ENCODE data around the gene PTPRN2. TPM values are rescaled to one million over a fixed set of nuclear protein-coding genes. Genes with fewer than 3 reads are reported as not detected.

PTPRN2 gene
- total and polyA plus RNA-seq, 2 donors (not counting 1 experiment from before 2014, with no cell fraction given), result 0.54 to 1.2 TPM

DNA sequence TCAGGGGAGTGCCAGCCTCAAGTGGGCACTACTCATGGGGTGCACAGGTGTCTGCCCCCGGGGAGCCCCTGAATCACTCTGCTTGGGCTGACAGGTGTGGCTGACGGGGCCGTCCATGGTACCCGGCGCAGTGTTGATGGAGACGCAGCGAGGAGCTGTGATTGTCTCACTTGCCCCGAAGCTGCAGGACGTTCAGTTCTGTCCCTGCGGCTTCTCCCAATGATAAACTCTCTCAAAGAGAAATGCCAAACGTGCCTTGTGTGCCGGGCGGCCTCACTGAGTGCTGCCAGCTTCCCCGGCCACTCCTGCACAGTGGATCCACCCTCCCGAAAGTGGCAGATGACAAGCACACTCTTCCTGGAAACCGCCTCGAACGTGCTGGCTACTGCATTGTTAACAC lies 1047.6 kb downstream of the PTPRN2 start:
- Histone ChIP-seq H3K4me1 (ENCODE audit: control insufficient read depth, extremely low read depth, insufficient read depth, low read length) (no peaks in the 10 kb centered on the region), H3K36me3 (ENCODE audit: control insufficient read depth, insufficient read depth, low read length) (no peaks in the 10 kb centered on the region), H3K9ac (ENCODE audit: insufficient read depth, low read length) (no peak overlapping the region), H3K79me2 (ENCODE audit: control insufficient read depth, insufficient read depth, low read length) (no peaks in the 10 kb centered on the region), H3K27ac (ENCODE audit: insufficient read depth, low read length) (no peak overlapping the region), H4K20me1 (ENCODE audit: control insufficient read depth, extremely low read depth, insufficient read depth, low read length) (no peaks in the 10 kb centered on the region), H2AFZ (ENCODE audit: low read length) (no peak overlapping the region), H3K4me2 (ENCODE audit: extremely low read depth, insufficient read depth, low read length) (no peak overlapping the region), H3K9me3 (ENCODE audit: control insufficient read depth, insufficient read depth, low read depth, low read length) (no peaks in the 10 kb centered on the region), H3K27me3 (ENCODE audit: control insufficient read depth, insufficient read depth, low read length) (no peaks in the 10 kb centered on the region), H3K4me3 (replicated peaks in 1 of 4; ENCODE audit: control extremely low read depth in 1 of 4, insufficient read depth in 1 of 4, low read depth in 3 of 4, low read length in 4 of 4) (no peak overlapping the region)
- DNase-seq (ENCODE audit: low read depth in 2 of 2), result no peak
- no peak for TF ChIP-seq CTCF (conservative IDR thresholded peaks at IDR 0.05 in 1 of 2, IDR thresholded peaks at IDR 0.05 in 1 of 2; ENCODE audit: low read depth in 1 of 2, low read length in 2 of 2)
- TF ChIP-seq EZH2 (IDR thresholded peaks at IDR 0.05; ENCODE audit: low read length, missing control alignments), result no peak

DNA sequence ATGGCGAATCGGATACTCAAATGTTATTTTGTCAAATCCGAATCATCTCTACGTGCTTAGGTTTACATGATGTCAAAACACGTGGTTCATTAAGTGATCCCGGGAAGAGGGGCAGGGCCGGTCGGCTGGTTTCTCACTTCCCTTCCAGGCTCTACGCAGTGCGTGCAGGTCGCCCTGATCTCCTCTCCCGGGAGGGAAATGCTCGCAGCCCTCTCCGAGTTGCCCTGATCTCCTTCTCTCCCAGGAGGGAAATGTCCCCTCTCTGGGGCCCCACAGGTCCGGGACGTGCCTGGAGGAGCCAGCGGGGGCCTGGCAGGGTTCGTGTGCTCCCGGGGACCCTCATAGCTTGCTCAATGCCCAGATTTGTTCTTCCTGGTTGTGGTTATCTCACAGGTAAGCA lies 1048.1 kb downstream of the PTPRN2 start:
- no peak overlapping the region for H3K27ac ChIP-seq (ENCODE audit: insufficient read depth, low read length)
- H3K4me3 ChIP-seq (replicated peaks in 1 of 4; ENCODE audit: control extremely low read depth in 1 of 4, insufficient read depth in 1 of 4, low read depth in 3 of 4, low read length in 4 of 4), result no peak overlapping the region
- no peaks in the 10 kb centered on the region for H3K79me2 ChIP-seq (ENCODE audit: control insufficient read depth, insufficient read depth, low read length)
- no peaks in the 10 kb centered on the region for H3K36me3 ChIP-seq (ENCODE audit: control insufficient read depth, insufficient read depth, low read length)
- no peaks in the 10 kb centered on the region for H3K9me3 ChIP-seq (ENCODE audit: control insufficient read depth, insufficient read depth, low read depth, low read length)
- H3K9ac ChIP-seq (ENCODE audit: insufficient read depth, low read length), result no peak overlapping the region
- TF ChIP-seq EZH2 (IDR thresholded peaks at IDR 0.05; ENCODE audit: low read length, missing control alignments), result no peak
- TF ChIP-seq CTCF (conservative IDR thresholded peaks at IDR 0.05 in 1 of 2, IDR thresholded peaks at IDR 0.05 in 1 of 2; ENCODE audit: low read depth in 1 of 2, low read length in 2 of 2), result no peak
- no peaks in the 10 kb centered on the region for H3K4me1 ChIP-seq (ENCODE audit: control insufficient read depth, extremely low read depth, insufficient read depth, low read length)
- no peak overlapping the region for H2AFZ ChIP-seq (ENCODE audit: low read length)
- no peaks in the 10 kb centered on the region for H4K20me1 ChIP-seq (ENCODE audit: control insufficient read depth, extremely low read depth, insufficient read depth, low read length)
- H3K4me2 ChIP-seq (ENCODE audit: extremely low read depth, insufficient read depth, low read length), result no peak overlapping the region
- DNase-seq (ENCODE audit: low read depth in 2 of 2), result no peak
- H3K27me3 ChIP-seq (ENCODE audit: control insufficient read depth, insufficient read depth, low read length), result no peaks in the 10 kb centered on the region

GRCh38 chr7:157538735-157539134 lies 1048.9 kb downstream of the PTPRN2 start:
- H3K4me3 ChIP-seq (replicated peaks in 1 of 4; ENCODE audit: control extremely low read depth in 1 of 4, insufficient read depth in 1 of 4, low read depth in 3 of 4, low read length in 4 of 4), result no peak overlapping the region
- no peaks in the 10 kb centered on the region for H3K9me3 ChIP-seq (ENCODE audit: control insufficient read depth, insufficient read depth, low read depth, low read length)
- TF ChIP-seq CTCF (conservative IDR thresholded peaks at IDR 0.05 in 1 of 2, IDR thresholded peaks at IDR 0.05 in 1 of 2; ENCODE audit: low read depth in 1 of 2, low read length in 2 of 2) (no peak), EZH2 (IDR thresholded peaks at IDR 0.05; ENCODE audit: low read length, missing control alignments) (no peak)

More at GRCh38 chr7:157538735-157539134, 1048.9 kb downstream of the PTPRN2 start:
- Histone ChIP-seq H2AFZ (ENCODE audit: low read length) (no peak overlapping the region), H3K36me3 (ENCODE audit: control insufficient read depth, insufficient read depth, low read length) (no peaks in the 10 kb centered on the region), H4K20me1 (ENCODE audit: control insufficient read depth, extremely low read depth, insufficient read depth, low read length) (no peaks in the 10 kb centered on the region), H3K4me1 (ENCODE audit: control insufficient read depth, extremely low read depth, insufficient read depth, low read length) (no peaks in the 10 kb centered on the region), H3K27ac (ENCODE audit: insufficient read depth, low read length) (no peak overlapping the region), H3K79me2 (ENCODE audit: control insufficient read depth, insufficient read depth, low read length) (no peaks in the 10 kb centered on the region), H3K27me3 (ENCODE audit: control insufficient read depth, insufficient read depth, low read length) (no peaks in the 10 kb centered on the region), H3K9ac (ENCODE audit: insufficient read depth, low read length) (no peak overlapping the region), H3K4me2 (ENCODE audit: extremely low read depth, insufficient read depth, low read length) (no peak overlapping the region)
- DNase-seq (ENCODE audit: low read depth in 2 of 2), result no peak

Data from fibroblast of lung (primary cell).